Activated gamma-delta T cell treated with anti-CD3 and anti-CD28 coated beads, Interleukin-2, amount 50 U/mL, for 16 hours (primary cell): ENCODE measurements around the gene PRPF6.

ENCODE experiments used
- DNase-seq: peaks from one replicate; pipeline ENCODE4 v3.0.0-alpha.2; 2020; ENCODE audit warnings: low read depth

Gene PRPF6

DNA sequence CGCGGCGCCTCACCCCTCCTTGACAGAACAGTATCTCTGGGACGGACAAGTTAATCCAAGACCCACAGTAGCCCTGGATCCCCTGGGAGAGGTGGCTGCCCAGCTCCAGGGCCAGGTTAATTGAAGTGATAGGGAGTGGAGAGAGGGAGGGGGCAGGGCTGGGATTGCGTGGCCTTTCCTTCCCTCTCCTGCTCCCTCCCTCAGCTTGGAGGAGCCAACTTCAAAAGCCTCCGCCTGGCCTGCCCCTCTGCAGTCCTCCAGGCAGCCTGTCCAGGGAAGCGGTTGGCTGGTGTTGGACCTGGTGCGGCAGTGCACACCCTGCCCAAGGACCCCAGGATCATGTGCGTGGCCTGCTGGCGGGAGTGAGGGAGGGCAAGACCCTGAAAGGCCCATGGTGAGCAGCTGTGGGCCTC lies 55.0 kb downstream of the PRPF6 start, which contains the start of gene C20orf204:
Gene C20orf204, plus strand, starts transcription at position 250 of the 413 bp plus-strand sequence. Its CDS starts 142 bp downstream, at position 392.
- no peak for DNase-seq

DNA sequence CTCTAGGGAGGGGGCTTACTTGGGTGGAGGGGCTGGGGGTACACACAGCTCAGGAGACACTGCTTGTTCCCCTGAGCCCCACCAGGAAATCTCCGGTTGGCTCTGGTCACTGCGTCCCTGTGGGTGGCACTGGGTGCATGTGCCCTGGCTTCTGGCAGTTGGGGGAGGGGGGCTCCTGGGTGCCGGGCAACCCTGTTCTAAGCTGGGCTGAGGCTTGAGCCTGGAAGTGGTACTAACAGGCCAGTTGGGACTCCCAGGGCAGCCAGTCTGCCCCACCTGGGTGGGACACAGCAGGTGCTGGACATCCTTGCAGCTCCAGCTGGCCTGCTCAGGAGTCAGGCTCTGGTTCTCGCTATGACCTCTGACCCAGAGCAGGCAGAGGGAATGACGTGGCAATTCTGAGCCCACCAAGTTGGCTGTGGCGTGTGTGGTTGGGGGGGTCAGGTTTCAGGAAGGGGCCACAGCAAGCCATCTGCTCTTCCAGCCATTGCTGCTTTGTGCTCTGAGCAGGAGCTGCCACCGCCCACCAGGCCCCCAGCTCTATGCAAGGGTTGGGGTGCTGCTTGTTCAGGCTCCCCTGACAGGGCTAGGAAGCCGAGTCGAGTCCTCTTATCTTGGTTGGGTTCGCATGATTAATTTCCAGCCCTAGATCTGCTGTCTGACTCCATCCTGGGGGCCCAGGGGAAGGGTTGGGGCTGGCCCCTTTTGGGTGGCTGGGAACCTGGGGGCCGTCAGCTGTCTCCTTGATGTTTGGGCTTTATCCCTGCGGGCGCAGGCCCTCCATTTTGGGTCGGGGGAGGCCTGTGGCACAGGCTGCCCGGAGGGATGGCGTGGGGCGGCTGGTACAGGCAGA lies 55.6 kb downstream of the PRPF6 start:
- DNase-seq, result no peak

DNA sequence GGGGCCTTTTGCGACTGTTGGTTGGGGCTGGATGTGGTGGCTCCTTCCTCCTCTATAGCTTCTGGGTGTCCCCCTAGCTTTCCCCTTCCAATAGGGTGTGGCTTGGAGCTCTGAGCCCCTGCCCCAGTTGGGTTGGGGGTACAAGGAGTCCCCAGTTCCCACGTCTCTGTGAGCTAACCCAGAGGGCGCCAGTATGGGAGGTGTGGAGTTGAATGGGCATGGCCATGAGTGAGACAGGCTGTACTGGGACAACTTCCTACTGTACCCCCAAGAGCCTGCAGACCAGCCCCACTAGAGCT lies 56.2 kb downstream of the PRPF6 start:
- DNase-seq, result no peak

DNA sequence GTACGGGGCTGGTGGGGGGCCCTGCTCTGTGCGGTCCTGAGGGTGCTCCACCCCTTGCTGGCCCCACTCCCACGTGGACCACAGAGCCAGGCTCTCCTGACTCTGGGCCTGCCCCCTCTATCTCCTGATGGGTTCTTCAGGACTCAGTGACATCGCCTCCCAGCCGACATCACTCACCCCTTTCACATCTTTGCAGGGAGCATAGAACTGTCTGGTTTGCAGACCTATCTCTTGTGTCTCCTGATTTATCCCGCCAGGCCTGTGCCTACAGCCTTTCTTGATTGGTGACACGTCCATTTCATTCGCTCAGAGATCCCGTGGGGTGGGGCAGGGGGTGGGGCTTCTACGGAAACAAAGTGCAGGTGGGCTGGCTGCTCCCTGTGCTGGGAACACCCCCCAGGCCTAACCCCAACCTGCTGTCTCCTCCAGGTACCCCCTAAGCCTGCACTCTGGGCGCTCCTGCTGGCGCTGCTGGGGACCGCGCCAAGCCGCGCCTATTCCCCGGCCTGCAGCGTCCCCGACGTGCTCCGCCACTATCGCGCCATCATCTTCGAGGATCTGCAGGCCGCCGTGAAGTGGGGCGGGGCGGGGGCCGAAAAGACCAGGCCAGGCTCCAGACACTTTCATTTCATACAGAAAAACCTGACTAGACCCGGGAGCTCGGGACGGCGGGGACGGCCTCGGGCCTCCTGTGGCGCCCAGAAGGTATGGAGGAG lies 56.7 kb downstream of the PRPF6 start:
- no peak for DNase-seq

DNA sequence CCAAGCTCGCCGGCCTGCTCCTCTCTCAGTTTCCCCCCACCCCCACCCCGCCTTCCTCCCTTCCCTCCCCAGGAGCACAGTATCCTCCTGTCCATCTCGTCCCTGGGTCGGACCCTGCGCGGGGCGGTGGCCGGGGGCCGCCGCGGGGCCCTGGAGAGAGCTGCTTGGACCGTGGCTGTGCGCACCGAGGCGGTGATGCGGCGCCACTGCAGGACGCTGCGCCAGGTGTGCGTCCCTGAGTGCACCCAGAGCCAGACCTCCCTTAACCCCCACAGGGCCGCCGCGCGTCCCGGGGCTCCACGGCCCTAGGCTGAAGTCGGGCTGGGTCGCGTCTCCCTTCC lies 57.3 kb downstream of the PRPF6 start:
- DNase-seq, result no peak

DNA sequence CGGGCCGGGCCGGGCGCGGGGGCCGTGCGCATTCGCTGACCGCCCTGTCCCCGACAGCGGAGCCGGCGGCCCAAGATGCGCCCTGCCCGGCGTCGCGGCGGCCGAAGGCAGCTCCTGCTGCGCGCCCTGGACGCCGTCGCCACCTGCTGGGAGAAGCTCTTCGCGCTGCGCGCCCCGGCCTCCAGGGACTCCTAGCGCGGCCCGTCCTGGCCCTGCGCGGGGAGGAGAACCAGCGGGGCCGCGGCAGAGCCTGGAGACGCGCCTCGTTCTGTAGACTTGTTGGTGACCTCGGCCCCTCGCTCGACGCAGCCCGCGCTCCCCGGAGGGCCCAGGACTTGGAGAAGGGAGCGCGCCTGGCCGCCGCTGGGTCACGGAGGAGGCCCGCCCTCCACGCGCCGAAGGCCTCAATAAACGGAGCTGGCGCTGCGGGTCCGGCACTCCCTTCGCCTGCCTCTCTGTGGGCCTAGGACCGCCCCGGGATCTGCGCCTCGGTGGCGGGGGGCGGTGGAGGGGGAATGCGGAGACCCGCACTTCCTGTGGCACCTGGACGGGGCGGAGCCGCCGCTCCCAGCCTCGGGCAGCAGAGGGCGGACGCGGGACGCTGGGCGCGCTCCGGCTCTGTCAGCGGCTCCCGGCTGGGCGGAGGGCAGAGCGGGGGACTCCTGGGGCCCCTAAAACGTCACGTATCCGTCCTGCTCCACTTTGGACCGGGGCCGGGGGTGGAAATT lies 57.8 kb downstream of the PRPF6 start:
- peak; percentile 64 for DNase-seq

DNA sequence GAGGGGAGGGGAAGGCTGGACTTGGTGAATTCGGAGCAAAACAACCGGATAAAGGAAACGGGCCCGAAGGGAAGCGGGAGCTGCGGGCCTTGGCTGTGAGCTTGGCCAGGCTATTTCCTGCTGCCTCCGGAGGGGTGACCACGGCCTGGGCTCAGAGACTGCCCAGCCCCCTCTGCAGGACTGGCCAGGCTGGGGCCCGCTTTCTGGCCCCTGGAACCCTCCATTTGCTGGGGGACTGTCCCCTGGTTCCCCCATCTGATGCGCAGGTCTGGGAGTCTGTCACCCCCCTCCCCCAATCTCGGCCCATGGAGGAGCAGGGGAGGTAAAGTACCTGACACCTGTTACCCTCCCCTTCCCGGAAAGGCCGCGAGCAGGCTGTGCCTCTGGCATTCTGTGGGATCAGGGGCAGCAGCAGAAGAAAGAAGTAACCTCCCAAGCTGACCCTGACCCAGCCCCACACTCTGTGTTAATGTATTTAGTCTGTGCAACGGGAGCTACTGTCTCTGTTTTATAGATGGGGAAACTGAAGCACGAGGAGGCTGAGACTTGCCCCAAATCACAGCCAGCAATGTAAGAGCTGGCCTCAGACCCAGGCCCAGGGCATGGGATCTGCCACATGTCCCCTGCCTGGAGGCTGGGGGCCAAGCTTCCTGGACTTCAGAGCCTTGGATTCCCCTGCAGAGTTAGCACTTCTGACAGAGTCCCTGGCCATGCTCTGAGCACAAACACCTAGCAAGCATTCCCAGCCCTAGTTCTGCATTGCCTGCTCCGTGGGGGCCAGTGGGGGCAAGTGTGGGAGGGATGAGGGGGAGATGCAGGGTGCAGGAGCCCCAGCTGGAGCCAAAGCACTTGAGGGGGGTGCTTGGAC lies 58.6 kb downstream of the PRPF6 start:
- DNase-seq, result no peak

DNA sequence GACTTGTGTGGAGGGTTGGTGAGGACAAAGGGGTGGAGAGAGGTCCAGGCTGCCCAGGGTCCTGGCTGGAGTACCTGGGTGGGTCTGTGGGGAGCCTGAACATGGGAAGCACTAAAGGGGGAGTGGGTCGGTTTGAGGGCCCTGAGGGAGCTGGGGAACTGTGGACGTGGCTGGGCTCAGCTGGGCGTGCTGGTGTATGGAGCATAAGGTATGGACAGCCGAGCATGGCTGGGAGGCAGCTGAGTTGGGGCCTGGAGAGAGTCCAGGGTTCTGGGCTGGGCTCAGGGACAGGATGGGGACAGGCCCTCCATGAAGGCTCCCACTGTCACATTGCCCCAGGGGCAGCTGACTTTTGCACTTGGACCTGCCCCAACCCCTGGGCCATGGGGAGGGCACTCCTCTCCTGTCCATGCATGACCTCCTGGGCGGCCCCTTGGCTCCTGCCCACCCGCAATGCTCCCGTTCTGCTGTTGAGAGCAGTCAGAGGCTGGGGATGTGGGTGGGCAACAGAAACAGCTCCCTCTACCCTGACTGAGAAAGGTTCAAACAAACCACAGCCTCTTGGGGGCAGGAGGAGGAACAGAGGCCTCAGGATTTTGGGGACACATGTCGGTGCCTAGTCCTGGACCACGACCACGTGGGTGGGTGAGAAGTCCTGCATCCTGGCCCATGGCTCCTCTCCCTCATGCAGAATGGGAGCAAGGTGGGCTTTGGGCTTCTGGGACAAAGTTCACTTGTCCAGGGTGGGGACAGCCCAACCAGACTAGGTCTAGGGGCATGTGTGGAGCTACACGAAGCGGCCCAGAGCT lies 59.5 kb downstream of the PRPF6 start:
- DNase-seq, result no peak

DNA sequence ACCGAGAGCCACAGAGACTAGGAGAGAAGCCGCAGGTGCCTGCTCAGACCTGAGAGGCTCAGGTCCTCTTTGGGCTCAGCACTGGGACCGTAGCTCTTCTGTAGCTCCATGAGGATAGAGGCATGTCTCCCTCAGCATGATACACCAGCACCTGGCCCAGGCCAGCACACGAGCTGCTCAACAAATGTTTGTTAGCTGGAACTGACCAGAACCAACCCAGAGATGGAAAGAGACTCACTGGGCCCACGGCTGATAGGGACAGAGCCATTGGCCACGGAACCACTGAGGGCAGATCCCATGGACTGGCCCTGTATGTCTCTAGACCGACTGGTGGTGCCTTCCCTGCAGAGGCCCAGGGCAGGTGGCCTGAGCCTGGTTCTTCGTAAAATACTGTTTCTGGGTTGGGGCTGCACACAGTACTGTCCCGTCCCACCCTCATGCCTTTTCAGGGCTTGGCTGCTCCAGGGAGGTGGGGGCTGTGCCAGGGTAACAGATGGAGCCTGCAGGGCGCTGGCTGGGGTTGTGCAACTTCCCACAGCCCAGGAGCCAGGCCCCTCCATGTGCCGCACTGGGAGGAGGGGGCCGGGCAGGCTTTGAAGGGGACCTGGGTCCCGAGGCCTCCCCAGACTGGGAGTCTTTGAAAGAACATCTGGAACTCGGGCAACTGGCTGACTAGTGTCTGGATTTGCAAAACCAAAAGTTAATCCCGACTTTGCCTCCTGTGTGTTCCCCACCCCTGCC lies 60.3 kb downstream of the PRPF6 start:
- no peak for DNase-seq

DNA sequence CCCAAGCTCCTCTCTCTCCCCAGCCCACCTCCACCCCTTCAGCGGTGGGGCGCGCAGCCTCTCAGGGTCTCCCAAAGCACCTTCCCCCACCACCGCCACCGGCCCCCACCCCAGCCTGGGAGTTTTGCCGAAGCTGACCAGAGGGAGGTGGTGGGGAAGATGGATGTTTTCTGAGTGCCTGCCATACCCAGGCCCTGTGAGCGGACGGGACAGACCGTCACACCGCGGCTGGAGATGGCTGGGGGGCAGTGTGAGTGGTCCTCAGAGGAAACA lies 60.8 kb downstream of the PRPF6 start:
- DNase-seq, result no peak

DNA sequence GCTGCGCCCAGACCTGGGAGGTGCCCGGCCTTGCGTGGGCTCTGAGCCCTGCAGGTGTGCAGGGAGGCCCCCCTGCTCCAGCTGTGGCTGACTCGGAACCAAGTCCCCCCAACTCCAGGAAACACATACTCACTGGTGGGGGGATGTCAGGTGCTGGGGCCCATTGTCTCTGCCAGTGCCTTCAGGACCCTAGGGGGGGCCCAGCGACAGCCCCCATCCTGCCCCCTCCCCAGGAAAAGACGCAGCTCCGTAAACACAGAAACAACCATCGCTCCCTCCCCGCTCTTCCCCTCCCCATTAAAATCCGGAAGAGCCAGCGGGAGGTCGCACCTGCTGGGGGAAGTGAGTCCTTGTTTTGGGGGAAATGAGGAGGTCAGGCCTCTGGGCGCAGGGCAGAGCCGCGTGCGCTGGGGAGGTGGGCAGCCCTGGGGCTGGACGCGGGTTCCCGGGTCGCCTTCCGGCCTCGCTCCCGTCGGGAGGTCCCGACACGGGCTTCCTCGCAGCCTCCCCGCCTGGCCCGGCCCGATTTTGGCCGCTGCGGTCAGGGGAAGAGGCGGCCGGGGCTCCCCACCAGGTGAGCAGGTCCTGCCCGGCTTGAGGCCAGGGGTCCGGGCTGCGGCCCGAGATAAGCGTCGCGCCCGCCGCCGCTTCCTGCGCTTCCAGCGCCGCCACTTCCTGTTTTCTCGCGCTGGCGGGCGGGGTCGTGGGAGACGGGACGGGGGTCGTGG lies 61.3 kb downstream of the PRPF6 start:
- DNase-seq, result no peak

DNA sequence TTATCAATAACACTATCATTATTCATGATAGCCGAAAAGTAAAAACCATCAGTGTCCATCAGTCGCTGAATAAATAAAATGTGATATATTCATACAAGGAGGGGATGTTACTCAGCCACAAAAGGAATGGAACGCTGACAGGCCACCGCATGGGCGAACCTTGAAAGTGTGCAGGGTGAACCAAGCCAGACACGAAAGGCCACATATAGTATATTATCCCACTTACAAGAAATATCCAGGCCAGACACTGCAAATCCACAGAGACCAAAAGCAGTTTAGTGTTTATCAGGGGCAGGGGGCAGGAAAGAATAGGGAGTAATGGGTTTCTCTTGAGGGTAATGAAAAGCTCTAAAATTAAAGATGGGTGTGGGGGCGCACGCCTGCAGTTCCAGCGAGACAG lies 62.8 kb downstream of the PRPF6 start:
- DNase-seq, result no peak

DNA sequence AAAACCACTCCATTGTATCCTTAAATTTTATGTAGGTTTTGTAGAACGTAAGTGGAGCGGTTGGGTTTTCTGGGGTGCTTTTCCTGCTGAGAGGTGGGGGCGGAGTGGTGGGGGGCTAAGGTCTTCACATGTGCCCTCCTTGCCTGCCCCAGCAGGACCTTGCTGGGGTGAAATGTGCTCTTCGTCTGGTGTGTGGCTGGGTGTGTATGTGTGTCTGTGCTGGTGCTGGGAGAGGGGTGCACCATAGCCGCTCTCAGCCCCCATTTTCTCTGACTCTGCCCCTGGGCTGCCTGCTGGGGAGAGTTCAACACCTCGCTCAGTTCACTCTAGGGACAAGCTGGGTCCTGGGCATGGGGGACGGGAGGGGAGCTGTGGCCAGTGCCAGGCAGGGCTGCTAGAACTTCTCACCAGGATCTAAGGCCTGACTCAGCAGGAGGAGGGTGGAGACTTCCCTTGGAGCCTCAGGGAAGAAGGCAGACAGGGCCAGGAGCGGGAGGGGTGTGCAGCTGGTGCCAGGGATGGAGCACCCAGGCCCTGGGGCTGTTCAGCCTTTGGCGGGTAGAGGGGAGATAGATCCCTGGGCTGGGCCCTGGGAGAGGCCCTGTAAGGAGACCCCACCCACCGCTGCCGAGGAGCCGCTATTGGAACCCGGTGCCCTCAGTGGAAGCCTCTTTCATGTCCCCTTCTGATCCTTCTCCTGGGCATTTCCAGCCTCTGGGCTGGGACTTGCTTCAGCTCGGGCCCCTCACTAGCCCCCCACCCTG lies 63.7 kb downstream of the PRPF6 start:
- DNase-seq, result no peak

DNA sequence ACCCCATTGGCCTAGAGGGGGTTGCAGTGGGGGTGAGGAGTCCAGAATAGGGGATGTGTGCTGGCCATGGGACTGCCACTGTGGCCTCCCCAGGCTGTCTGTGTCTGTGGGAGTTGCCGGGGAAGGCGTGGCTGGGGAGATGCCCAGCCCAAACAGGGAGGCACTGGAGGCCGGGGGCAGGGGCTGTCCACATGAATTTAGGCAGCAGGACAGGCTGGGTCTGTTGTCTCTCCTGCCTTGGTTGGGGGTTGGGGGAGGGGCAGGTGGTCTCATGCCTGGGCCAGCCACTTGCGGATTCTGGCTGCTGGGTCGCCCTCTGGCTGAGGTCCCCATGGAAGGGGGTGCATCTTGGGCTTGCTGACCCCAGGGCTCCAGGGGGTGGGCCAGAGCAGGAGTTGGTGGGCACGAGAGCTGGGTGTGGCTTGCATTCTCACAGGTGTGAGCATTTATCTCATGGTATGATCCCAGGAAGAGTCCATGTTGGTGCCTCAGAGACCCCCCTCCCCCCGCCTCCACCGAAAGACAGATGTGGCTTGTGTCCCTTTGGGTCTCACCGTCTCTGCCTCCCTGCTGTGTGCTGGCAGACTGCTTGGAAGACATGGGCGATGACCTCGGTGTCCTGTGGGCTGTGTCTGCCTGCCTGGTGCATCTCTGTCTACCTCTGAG lies 64.5 kb downstream of the PRPF6 start:
- no peak for DNase-seq

DNA sequence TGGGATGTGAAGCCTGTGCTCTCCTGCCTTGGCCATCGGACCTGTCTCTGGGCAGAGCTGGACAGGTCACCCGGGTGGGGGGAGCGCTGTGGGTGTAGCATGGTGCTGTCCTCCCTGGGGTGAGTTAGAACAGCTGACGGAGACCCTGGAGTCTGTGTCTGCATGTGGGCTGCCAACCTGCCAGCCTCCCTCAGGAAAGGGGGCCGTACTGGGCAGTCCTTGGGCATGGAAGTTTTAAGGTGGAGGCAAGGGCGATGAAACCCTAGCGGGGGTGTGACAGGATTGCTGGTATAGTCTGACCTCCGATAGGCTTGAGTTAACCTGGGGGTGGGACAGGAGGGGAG lies 66.1 kb downstream of the PRPF6 start:
- no peak for DNase-seq

DNA sequence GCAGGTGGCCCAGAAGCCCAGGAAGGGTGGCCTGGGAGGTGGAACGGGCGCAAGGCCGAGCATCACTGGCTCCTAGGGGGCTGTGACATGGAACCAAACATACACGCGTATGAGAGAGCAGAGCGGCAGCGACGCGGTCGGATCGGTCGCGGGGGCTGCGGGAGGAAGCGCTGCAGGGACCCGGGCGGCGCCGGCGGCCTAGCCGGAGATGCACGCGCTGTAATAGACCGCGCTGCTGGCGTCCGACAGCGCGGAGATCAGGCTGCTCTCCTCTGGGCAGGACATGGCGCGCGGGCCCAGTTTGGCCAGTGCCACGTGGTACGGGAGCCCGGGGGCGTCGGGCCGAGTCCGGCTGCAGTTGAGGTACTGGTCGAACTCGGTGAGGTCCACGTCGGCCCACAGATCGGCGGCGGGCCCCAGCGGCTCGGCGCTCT lies 67.1 kb downstream of the PRPF6 start:
- DNase-seq, result no peak

DNA sequence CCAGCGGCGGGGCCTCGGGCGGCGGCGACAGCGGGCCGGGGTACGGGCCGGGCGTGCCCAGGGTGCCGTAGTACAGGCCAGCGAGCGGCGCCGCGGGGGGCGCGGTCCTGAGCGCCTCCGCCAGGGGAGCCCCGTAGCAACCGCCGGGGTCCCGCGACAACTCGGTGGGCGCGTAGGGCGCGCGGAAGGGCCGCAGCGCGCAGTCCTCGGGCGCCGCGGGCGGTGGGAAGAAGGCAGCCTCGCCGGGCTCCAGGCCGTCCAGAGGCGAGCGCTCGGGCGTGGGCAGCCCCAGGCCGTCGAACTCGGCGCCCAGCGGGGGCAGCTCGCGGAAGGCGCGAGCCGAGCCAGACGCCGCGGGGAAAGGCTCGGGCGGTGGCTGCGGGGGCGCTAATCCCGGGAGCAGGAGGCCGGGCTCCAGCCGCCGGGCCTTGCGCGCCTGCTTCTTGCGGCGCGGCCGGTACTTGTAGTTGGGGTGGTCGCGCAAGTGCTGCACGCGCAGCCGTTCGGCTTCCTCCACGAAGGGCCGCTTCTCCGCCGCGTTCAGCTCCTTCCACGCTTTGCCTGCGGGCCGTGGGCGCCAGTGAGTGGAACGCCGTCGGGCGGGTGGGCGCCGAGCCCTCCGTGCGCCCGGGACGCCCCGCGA lies 67.6 kb downstream of the PRPF6 start:
- DNase-seq, result no peak
